CD4-positive, CD25-positive, alpha-beta regulatory T cell (primary cell): ENCODE data around the gene SPTSSB. TPM values are rescaled to one million over a fixed set of nuclear protein-coding genes. Genes with fewer than 3 reads are reported as not detected.
A peak's percentile ranks its signal among the peaks of the same experiment; 100 is the strongest.

ENCODE experiments used
- ATAC-seq, 2 donors: fragments of 150-1000 bp; cut with Tn5 transposase; one replicate each; pipeline ENCODE4 v1.10.0; 2021; ENCODE audit warnings: low read depth in 2 of 2, moderate number of reproducible peaks in 2 of 2, moderate library complexity in 1 of 2
- DNase-seq, 3 donors: peaks; one replicate each; pipeline versions ENCODE4 v3.0.0 to v3.0.0-alpha.2; 2012 to 2022; ENCODE audit warnings: mixed read lengths in 1 of 3
- H3K27ac ChIP-seq: one replicate; pipeline ENCODE4 v1.7.0; 2013; ENCODE audit warnings: mild to moderate bottlenecking, low read length; ENCODE audit not compliant: insufficient read depth, poor library complexity, severe bottlenecking
- H3K27me3 ChIP-seq: one replicate; pipeline ENCODE4 v1.7.0; 2013; ENCODE audit warnings: low read length; ENCODE audit not compliant: control insufficient read depth, insufficient read depth
- H3K36me3 ChIP-seq: one replicate; pipeline ENCODE4 v1.7.0; 2013; ENCODE audit warnings: mild to moderate bottlenecking, low read length, moderate library complexity; ENCODE audit not compliant: control insufficient read depth, insufficient read depth
- H3K4me1 ChIP-seq: 2 replicates; pipeline ENCODE4 v1.7.0; 2013; ENCODE audit warnings: mild to moderate bottlenecking, low read length; ENCODE audit not compliant: insufficient read depth, control insufficient read depth, poor library complexity, severe bottlenecking
- H3K4me3 ChIP-seq: one replicate; pipeline ENCODE4 v1.7.0; 2013; ENCODE audit warnings: low read depth, mild to moderate bottlenecking, low read length, moderate library complexity
- H3K9me3 ChIP-seq, 2 experiments: 1 replicate in 1 of 2; 2 replicates in 1 of 2; pipeline ENCODE4 v1.7.0; 2013; ENCODE audit warnings: low read length in 2 of 2, mild to moderate bottlenecking in 1 of 2, moderate library complexity in 1 of 2; ENCODE audit not compliant: control insufficient read depth in 2 of 2
- H3K27ac Mint-ChIP-seq, 3 donors: one replicate each; pipeline ENCODE4 v1.8.0; 2020 to 2022; ENCODE audit warnings: mild to moderate bottlenecking in 3 of 3, mixed read lengths in 3 of 3, moderate library complexity in 2 of 3
- H3K27me3 Mint-ChIP-seq: one replicate; pipeline ENCODE4 v1.8.0; 2022; ENCODE audit warnings: mild to moderate bottlenecking, mixed read lengths
- H3K36me3 Mint-ChIP-seq: one replicate; pipeline ENCODE4 v1.8.0; 2020; ENCODE audit warnings: mixed read lengths
- H3K4me1 Mint-ChIP-seq, 4 donors: one replicate each; pipeline ENCODE4 v1.8.0; 2020 to 2022; ENCODE audit warnings: mixed read lengths in 4 of 4, mild to moderate bottlenecking in 1 of 4
- H3K4me3 Mint-ChIP-seq, 4 donors: one replicate each; pipeline ENCODE4 v1.8.0; 2020 to 2022; ENCODE audit warnings: mild to moderate bottlenecking in 4 of 4, mixed read lengths in 4 of 4, moderate library complexity in 3 of 4
- H3K9me3 Mint-ChIP-seq, 7 donors: one replicate each; pipeline ENCODE4 v1.8.0; 2020 to 2022; ENCODE audit warnings: mixed read lengths in 7 of 7, mild to moderate bottlenecking in 3 of 7, moderate library complexity in 2 of 7
- polyA plus RNA-seq, 4 donors: library from polyadenylated mRNA; unstranded; fragments of 300-500 nt; fragmentation: Illumina TruSeq; gene quantifications; one replicate each; pipeline ENCODE4 v1.2.3, GENCODE V29; 2021
- total RNA-seq: library from RNA; stranded (reverse); gene quantifications from one replicate; pipeline ENCODE4 v1.2.3, GENCODE V29; 2022

Gene SPTSSB
- total and polyA plus RNA-seq, 5 donors from 2014 or later: 0.10 to 1.0 (median 0.29) TPM; not detected in 2

GRCh38 chr3:161401389-161401788, 30.1 kb upstream of the SPTSSB start:
- Mint-ChIP-seq H3K9me3 (peaks cover 0 to 1% (median 0%) of the 10 kb centered on the region in 7 donors), H3K4me3 (no peak overlapping the region), H3K27me3 (peaks cover 4% of the 10 kb centered on the region), H3K4me1 (peaks cover 0 to 37% (median 5%) of the 10 kb centered on the region in 4 donors), H3K36me3 (no peaks in the 10 kb centered on the region), H3K27ac (no peak overlapping the region)
- no peak for DNase-seq
- Histone ChIP-seq H3K27me3 (no peaks in the 10 kb centered on the region), H3K36me3 (no peaks in the 10 kb centered on the region), H3K27ac (no peak overlapping the region), H3K9me3 (no peaks in the 10 kb centered on the region), H3K4me1 (peaks cover 5% of the 10 kb centered on the region), H3K4me3 (no peak overlapping the region)
- no peak for ATAC-seq

GRCh38 chr3:161400650-161401049, 29.3 kb upstream of the SPTSSB start:
- Mint-ChIP-seq H3K36me3 (no peaks in the 10 kb centered on the region), H3K27ac (no peak overlapping the region), H3K4me3 (no peak overlapping the region), H3K27me3 (peaks cover under 1% of the 10 kb centered on the region), H3K9me3 (peaks cover 0 to 1% (median 0%) of the 10 kb centered on the region in 7 donors), H3K4me1 (peaks cover 0 to 35% (median 3%) of the 10 kb centered on the region in 4 donors)
- no peak for DNase-seq
- Histone ChIP-seq H3K9me3 (no peaks in the 10 kb centered on the region), H3K36me3 (no peaks in the 10 kb centered on the region), H3K4me1 (no peaks in the 10 kb centered on the region), H3K27ac (no peak overlapping the region), H3K4me3 (no peak overlapping the region), H3K27me3 (no peaks in the 10 kb centered on the region)
- ATAC-seq: no peak

- H3K27me3 Mint-ChIP-seq: no peaks in the 10 kb centered on the region
- Histone ChIP-seq H3K27ac (no peak overlapping the region), H3K4me3 (peak overlapping the region; percentile 52), H3K36me3 (no peaks in the 10 kb centered on the region), H3K27me3 (peaks cover 3% of the 10 kb centered on the region), H3K9me3 (no peaks in the 10 kb centered on the region), H3K4me1 (peaks cover 13% of the 10 kb centered on the region)
- H3K27ac Mint-ChIP-seq: peak overlapping the region in 2 of 3 donors; percentile 13 to 34
- ATAC-seq (peak; percentile 85 to 89), DNase-seq (peak in 2 of 3 donors; percentile 36 to 79)
- peak overlapping the region in 3 of 4 donors; percentile 35 to 71 (median 63) for H3K4me3 Mint-ChIP-seq
- peaks cover 0 to 62% (median 18%) of the 10 kb centered on the region in 4 donors for H3K4me1 Mint-ChIP-seq
- H3K9me3 Mint-ChIP-seq: peaks cover 0 to 5% (median 0%) of the 10 kb centered on the region in 7 donors
- H3K36me3 Mint-ChIP-seq: no peaks in the 10 kb centered on the region
Observed at GRCh38 chr3:161395115-161396012, 24.0 kb upstream of the SPTSSB start.

GRCh38 chr3:161393803-161394202, 22.5 kb upstream of the SPTSSB start:
- no peak overlapping the region for H3K4me3 ChIP-seq
- H3K27ac ChIP-seq: no peak overlapping the region
- H3K4me1 ChIP-seq: peaks cover 13% of the 10 kb centered on the region
- H3K9me3 ChIP-seq: no peaks in the 10 kb centered on the region
- H3K27me3 ChIP-seq: peaks cover 3% of the 10 kb centered on the region
- DNase-seq: no peak
- Mint-ChIP-seq H3K36me3 (no peaks in the 10 kb centered on the region), H3K27ac (no peak overlapping the region), H3K27me3 (peaks cover 4% of the 10 kb centered on the region), H3K4me3 (peak overlapping the region in 2 of 4 donors; percentile 5 to 20), H3K4me1 (peaks cover 0 to 58% (median 18%) of the 10 kb centered on the region in 4 donors), H3K9me3 (peaks cover 0 to 5% (median 0%) of the 10 kb centered on the region in 7 donors)
- H3K36me3 ChIP-seq: no peaks in the 10 kb centered on the region
- ATAC-seq: no peak

- H3K36me3 Mint-ChIP-seq: no peaks in the 10 kb centered on the region
- H3K27me3 Mint-ChIP-seq: peaks cover 4% of the 10 kb centered on the region
- DNase-seq: no peak
- H3K4me1 Mint-ChIP-seq: peaks cover 0 to 54% (median 18%) of the 10 kb centered on the region in 4 donors
- peaks cover 13% of the 10 kb centered on the region for H3K4me1 ChIP-seq
- no peaks in the 10 kb centered on the region for H3K36me3 ChIP-seq
- no peak overlapping the region for H3K27ac ChIP-seq
- no peak for ATAC-seq
- H3K4me3 Mint-ChIP-seq: no peak overlapping the region
- H3K9me3 ChIP-seq: no peaks in the 10 kb centered on the region
- no peak overlapping the region for H3K4me3 ChIP-seq
- no peak overlapping the region for H3K27ac Mint-ChIP-seq
- peaks cover 0 to 5% (median 0%) of the 10 kb centered on the region in 7 donors for H3K9me3 Mint-ChIP-seq
- H3K27me3 ChIP-seq: peaks cover 3% of the 10 kb centered on the region
Observed at GRCh38 chr3:161393310-161393709, 22.0 kb upstream of the SPTSSB start.

GRCh38 chr3:161392853-161393252, 21.5 kb upstream of the SPTSSB start:
- Histone ChIP-seq H3K27me3 (peaks cover 3% of the 10 kb centered on the region), H3K36me3 (no peaks in the 10 kb centered on the region), H3K4me1 (peaks cover 13% of the 10 kb centered on the region), H3K27ac (no peak overlapping the region), H3K4me3 (no peak overlapping the region), H3K9me3 (no peaks in the 10 kb centered on the region)
- Mint-ChIP-seq H3K4me3 (no peak overlapping the region), H3K9me3 (peaks cover 0 to 5% (median 0%) of the 10 kb centered on the region in 7 donors), H3K4me1 (peaks cover 0 to 49% (median 18%) of the 10 kb centered on the region in 4 donors), H3K36me3 (no peaks in the 10 kb centered on the region), H3K27me3 (peaks cover 4% of the 10 kb centered on the region), H3K27ac (no peak overlapping the region)
- DNase-seq: no peak
- no peak for ATAC-seq

GRCh38 chr3:161390200-161390599, 18.9 kb upstream of the SPTSSB start:
- H3K36me3 Mint-ChIP-seq: no peaks in the 10 kb centered on the region
- peaks cover 11% of the 10 kb centered on the region for H3K4me1 ChIP-seq
- H3K27me3 ChIP-seq: peaks cover 6% of the 10 kb centered on the region
- no peaks in the 10 kb centered on the region for H3K9me3 ChIP-seq
- H3K27me3 Mint-ChIP-seq: peaks cover 8% of the 10 kb centered on the region
- no peak overlapping the region for H3K27ac ChIP-seq
- peaks cover 0 to 27% (median 13%) of the 10 kb centered on the region in 4 donors for H3K4me1 Mint-ChIP-seq
- H3K4me3 ChIP-seq: no peak overlapping the region
- peaks cover 0 to 2% (median 0%) of the 10 kb centered on the region in 7 donors for H3K9me3 Mint-ChIP-seq
- H3K36me3 ChIP-seq: no peaks in the 10 kb centered on the region
- no peak overlapping the region for H3K4me3 Mint-ChIP-seq
- DNase-seq: no peak
- no peak overlapping the region for H3K27ac Mint-ChIP-seq
- ATAC-seq: no peak
